ENCODE measurements around the gene CACNA1B. TPM values are rescaled to one million over a fixed set of nuclear protein-coding genes. Genes with fewer than 3 reads are reported as not detected.

The CACNA1B gene
- total RNA-seq, 1 donor from 2014 or later = under 0.01 TPM

DNA sequence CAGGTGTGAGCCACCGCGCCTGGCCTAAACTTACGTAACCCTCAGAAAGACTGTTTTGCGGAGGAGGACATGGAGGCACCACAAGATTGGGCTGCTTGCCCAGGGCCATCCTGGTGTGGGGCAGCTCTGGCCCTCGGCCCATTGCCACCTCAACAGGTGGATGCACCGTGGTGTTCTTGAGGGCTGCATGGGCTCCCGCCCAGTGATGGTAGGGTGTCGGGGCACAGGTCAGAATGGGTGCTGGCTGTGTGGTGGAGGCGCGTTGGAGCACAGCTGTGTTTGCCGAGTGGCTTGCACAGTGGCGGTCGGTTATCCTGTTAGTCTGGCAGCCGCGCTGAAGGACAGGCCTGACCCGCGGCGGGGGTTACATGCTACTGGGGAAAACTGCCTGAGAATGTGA, 196.9 kb downstream of the CACNA1B start:
- H3K4me3 ChIP-seq (ENCODE audit: low read length in 3 of 3) = no peak overlapping the region
- peaks cover 23 to 33% (median 32%) of the 10 kb centered on the region in 3 donors for H3K27me3 ChIP-seq (ENCODE audit: control insufficient read depth in 3 of 3, insufficient read depth in 3 of 3, low read length in 3 of 3)
- no peaks in the 10 kb centered on the region for H3K9me3 ChIP-seq (ENCODE audit: control insufficient read depth in 3 of 3, low read length in 3 of 3)
- no peak overlapping the region for H3K9ac ChIP-seq (ENCODE audit: low read depth in 1 of 3, low read length in 3 of 3)
- no peaks in the 10 kb centered on the region for H3K36me3 ChIP-seq (ENCODE audit: control insufficient read depth in 3 of 3, insufficient read depth in 3 of 3, low read length in 3 of 3)
- H3K27ac ChIP-seq (ENCODE audit: low read depth, low read length) = no peak overlapping the region
- no peaks in the 10 kb centered on the region for H3K4me1 ChIP-seq (ENCODE audit: control insufficient read depth in 3 of 3, insufficient read depth in 3 of 3, low read length in 3 of 3)

DNA sequence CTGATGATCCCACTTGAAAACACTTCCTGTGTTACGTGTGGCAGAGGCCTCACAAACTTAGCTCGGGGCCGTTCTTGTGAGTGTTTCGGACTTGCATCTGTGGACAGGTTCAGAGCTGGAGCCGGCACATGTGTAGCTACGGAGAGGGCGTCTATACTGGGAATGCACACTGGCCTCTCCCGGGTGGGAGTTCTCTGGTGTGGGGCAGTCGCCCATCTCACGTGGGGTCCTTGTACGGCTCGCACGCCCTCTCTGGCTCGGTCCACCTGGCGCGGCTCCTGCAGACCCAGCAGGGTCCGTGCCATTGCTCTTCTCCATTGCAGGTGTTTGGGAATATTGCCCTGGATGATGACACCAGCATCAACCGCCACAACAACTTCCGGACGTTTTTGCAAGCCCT, 197.9 kb downstream of the CACNA1B start:
- H3K27me3 ChIP-seq (ENCODE audit: control insufficient read depth in 3 of 3, insufficient read depth in 3 of 3, low read length in 3 of 3) = peaks cover 23 to 35% (median 23%) of the 10 kb centered on the region in 3 donors
- H3K4me3 ChIP-seq (ENCODE audit: low read length in 3 of 3) = no peak overlapping the region
- H3K4me1 ChIP-seq (ENCODE audit: control insufficient read depth in 3 of 3, insufficient read depth in 3 of 3, low read length in 3 of 3) = no peaks in the 10 kb centered on the region
- H3K36me3 ChIP-seq (ENCODE audit: control insufficient read depth in 3 of 3, insufficient read depth in 3 of 3, low read length in 3 of 3) = no peaks in the 10 kb centered on the region
- H3K9ac ChIP-seq (ENCODE audit: low read depth in 1 of 3, low read length in 3 of 3) = no peak overlapping the region
- H3K27ac ChIP-seq (ENCODE audit: low read depth, low read length) = no peak overlapping the region
- no peaks in the 10 kb centered on the region for H3K9me3 ChIP-seq (ENCODE audit: control insufficient read depth in 3 of 3, low read length in 3 of 3)

- no peak overlapping the region for H3K27ac ChIP-seq (ENCODE audit: low read depth, low read length)
- H3K36me3 ChIP-seq (ENCODE audit: control insufficient read depth in 3 of 3, insufficient read depth in 3 of 3, low read length in 3 of 3) = no peaks in the 10 kb centered on the region
- H3K4me1 ChIP-seq (ENCODE audit: control insufficient read depth in 3 of 3, insufficient read depth in 3 of 3, low read length in 3 of 3) = no peaks in the 10 kb centered on the region
- H3K9me3 ChIP-seq (ENCODE audit: control insufficient read depth in 3 of 3, low read length in 3 of 3) = no peaks in the 10 kb centered on the region
- H3K27me3 ChIP-seq (ENCODE audit: control insufficient read depth in 3 of 3, insufficient read depth in 3 of 3, low read length in 3 of 3) = peaks cover 17 to 32% (median 23%) of the 10 kb centered on the region in 3 donors
- H3K9ac ChIP-seq (ENCODE audit: low read depth in 1 of 3, low read length in 3 of 3) = no peak overlapping the region
- H3K4me3 ChIP-seq (ENCODE audit: low read length in 3 of 3) = no peak overlapping the region
These were observed 198.5 kb downstream of the CACNA1B start for GRCh38 chr9:138075961-138076649.

GRCh38 chr9:138076650-138077009, 199.0 kb downstream of the CACNA1B start:
- Histone ChIP-seq H3K9me3 (ENCODE audit: control insufficient read depth in 3 of 3, low read length in 3 of 3) (no peaks in the 10 kb centered on the region), H3K36me3 (ENCODE audit: control insufficient read depth in 3 of 3, insufficient read depth in 3 of 3, low read length in 3 of 3) (no peaks in the 10 kb centered on the region), H3K27ac (ENCODE audit: low read depth, low read length) (no peak overlapping the region), H3K27me3 (ENCODE audit: control insufficient read depth in 3 of 3, insufficient read depth in 3 of 3, low read length in 3 of 3) (peaks cover 15 to 33% (median 23%) of the 10 kb centered on the region in 3 donors), H3K4me1 (ENCODE audit: control insufficient read depth in 3 of 3, insufficient read depth in 3 of 3, low read length in 3 of 3) (no peaks in the 10 kb centered on the region), H3K4me3 (ENCODE audit: low read length in 3 of 3) (no peak overlapping the region), H3K9ac (ENCODE audit: low read depth in 1 of 3, low read length in 3 of 3) (no peak overlapping the region)

- Histone ChIP-seq H3K27ac (ENCODE audit: low read depth, low read length) (no peak overlapping the region), H3K36me3 (ENCODE audit: control insufficient read depth in 3 of 3, insufficient read depth in 3 of 3, low read length in 3 of 3) (no peaks in the 10 kb centered on the region), H3K9me3 (ENCODE audit: control insufficient read depth in 3 of 3, low read length in 3 of 3) (no peaks in the 10 kb centered on the region), H3K4me3 (ENCODE audit: low read length in 3 of 3) (no peak overlapping the region), H3K4me1 (ENCODE audit: control insufficient read depth in 3 of 3, insufficient read depth in 3 of 3, low read length in 3 of 3) (no peaks in the 10 kb centered on the region), H3K27me3 (ENCODE audit: control insufficient read depth in 3 of 3, insufficient read depth in 3 of 3, low read length in 3 of 3) (peaks cover 14 to 31% (median 19%) of the 10 kb centered on the region in 3 donors), H3K9ac (ENCODE audit: low read depth in 1 of 3, low read length in 3 of 3) (no peak overlapping the region)
These were observed 199.5 kb downstream of the CACNA1B start for GRCh38 chr9:138077126-138077525.

- no peak overlapping the region for H3K4me3 ChIP-seq (ENCODE audit: low read length in 3 of 3)
- peaks cover 12 to 22% (median 14%) of the 10 kb centered on the region in 3 donors for H3K27me3 ChIP-seq (ENCODE audit: control insufficient read depth in 3 of 3, insufficient read depth in 3 of 3, low read length in 3 of 3)
- no peak overlapping the region for H3K9ac ChIP-seq (ENCODE audit: low read depth in 1 of 3, low read length in 3 of 3)
- no peaks in the 10 kb centered on the region for H3K9me3 ChIP-seq (ENCODE audit: control insufficient read depth in 3 of 3, low read length in 3 of 3)
- H3K36me3 ChIP-seq (ENCODE audit: control insufficient read depth in 3 of 3, insufficient read depth in 3 of 3, low read length in 3 of 3) = no peaks in the 10 kb centered on the region
- H3K27ac ChIP-seq (ENCODE audit: low read depth, low read length) = no peak overlapping the region
- H3K4me1 ChIP-seq (ENCODE audit: control insufficient read depth in 3 of 3, insufficient read depth in 3 of 3, low read length in 3 of 3) = no peaks in the 10 kb centered on the region
These were observed 200.4 kb downstream of the CACNA1B start for GRCh38 chr9:138077898-138078540.

- Histone ChIP-seq H3K9ac (ENCODE audit: low read depth in 1 of 3, low read length in 3 of 3) (no peak overlapping the region), H3K27me3 (ENCODE audit: control insufficient read depth in 3 of 3, insufficient read depth in 3 of 3, low read length in 3 of 3) (peaks cover 9 to 24% (median 18%) of the 10 kb centered on the region in 3 donors), H3K36me3 (ENCODE audit: control insufficient read depth in 3 of 3, insufficient read depth in 3 of 3, low read length in 3 of 3) (no peaks in the 10 kb centered on the region), H3K27ac (ENCODE audit: low read depth, low read length) (no peak overlapping the region), H3K4me3 (ENCODE audit: low read length in 3 of 3) (no peak overlapping the region), H3K4me1 (ENCODE audit: control insufficient read depth in 3 of 3, insufficient read depth in 3 of 3, low read length in 3 of 3) (no peaks in the 10 kb centered on the region), H3K9me3 (ENCODE audit: control insufficient read depth in 3 of 3, low read length in 3 of 3) (no peaks in the 10 kb centered on the region)
These were observed 201.3 kb downstream of the CACNA1B start for GRCh38 chr9:138078846-138079245.

- H3K27ac ChIP-seq (ENCODE audit: low read depth, low read length) = no peak overlapping the region
These were observed 203.4 kb downstream of the CACNA1B start for GRCh38 chr9:138080979-138081378.

DNA sequence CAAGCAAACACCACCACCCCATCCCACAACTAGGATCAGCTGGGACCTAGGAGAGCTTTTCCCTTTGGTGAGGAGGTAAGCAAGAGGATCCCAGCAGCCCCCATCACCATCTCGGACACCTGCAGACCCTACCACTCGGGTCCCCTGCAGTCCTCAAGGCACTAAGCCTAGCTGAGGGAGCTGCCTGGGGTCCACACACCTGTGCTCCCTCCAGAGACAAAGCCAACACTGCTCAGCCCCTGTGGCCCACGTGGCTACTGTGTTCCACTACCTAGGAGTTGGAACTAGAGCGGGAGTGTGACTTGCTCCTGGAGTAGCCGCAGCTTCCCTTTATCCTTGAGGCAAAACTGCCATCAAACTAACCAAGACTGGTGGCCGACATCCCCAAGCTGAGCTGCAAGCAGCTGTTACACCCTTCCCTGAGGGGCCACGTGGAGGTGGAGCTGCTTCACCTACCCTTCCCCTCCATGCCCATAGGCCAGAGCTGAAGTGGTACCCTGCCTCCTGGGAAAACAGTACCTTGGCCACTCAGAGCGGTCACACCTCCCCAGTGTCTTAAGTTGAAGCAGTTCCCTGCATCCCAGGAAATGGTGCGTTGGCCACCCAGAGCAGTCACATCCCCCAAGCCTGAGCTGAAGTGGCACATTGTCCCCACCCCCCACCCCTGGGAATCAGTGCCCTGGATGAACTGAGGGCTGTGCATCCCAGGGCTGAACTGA, 205.5 kb downstream of the CACNA1B start:
- Histone ChIP-seq H3K9ac (ENCODE audit: low read depth in 1 of 3, low read length in 3 of 3) (no peak overlapping the region), H3K9me3 (ENCODE audit: control insufficient read depth in 3 of 3, low read length in 3 of 3) (peaks cover 0 to 5% (median 0%) of the 10 kb centered on the region in 3 donors), H3K36me3 (ENCODE audit: control insufficient read depth in 3 of 3, insufficient read depth in 3 of 3, low read length in 3 of 3) (no peaks in the 10 kb centered on the region), H3K4me1 (ENCODE audit: control insufficient read depth in 3 of 3, insufficient read depth in 3 of 3, low read length in 3 of 3) (no peaks in the 10 kb centered on the region), H3K27ac (ENCODE audit: low read depth, low read length) (no peak overlapping the region), H3K4me3 (ENCODE audit: low read length in 3 of 3) (no peak overlapping the region), H3K27me3 (ENCODE audit: control insufficient read depth in 3 of 3, insufficient read depth in 3 of 3, low read length in 3 of 3) (peaks cover 1 to 14% (median 12%) of the 10 kb centered on the region in 3 donors)

More at GRCh38 chr9:138080979-138081378, 203.4 kb downstream of the CACNA1B start:
- Histone ChIP-seq H3K36me3 (ENCODE audit: control insufficient read depth in 3 of 3, insufficient read depth in 3 of 3, low read length in 3 of 3) (no peaks in the 10 kb centered on the region), H3K9ac (ENCODE audit: low read depth in 1 of 3, low read length in 3 of 3) (no peak overlapping the region), H3K4me3 (ENCODE audit: low read length in 3 of 3) (no peak overlapping the region), H3K9me3 (ENCODE audit: control insufficient read depth in 3 of 3, low read length in 3 of 3) (peaks cover 0 to 2% (median 0%) of the 10 kb centered on the region in 3 donors), H3K27me3 (ENCODE audit: control insufficient read depth in 3 of 3, insufficient read depth in 3 of 3, low read length in 3 of 3) (peaks cover 9 to 24% (median 15%) of the 10 kb centered on the region in 3 donors), H3K4me1 (ENCODE audit: control insufficient read depth in 3 of 3, insufficient read depth in 3 of 3, low read length in 3 of 3) (no peaks in the 10 kb centered on the region)

DNA sequence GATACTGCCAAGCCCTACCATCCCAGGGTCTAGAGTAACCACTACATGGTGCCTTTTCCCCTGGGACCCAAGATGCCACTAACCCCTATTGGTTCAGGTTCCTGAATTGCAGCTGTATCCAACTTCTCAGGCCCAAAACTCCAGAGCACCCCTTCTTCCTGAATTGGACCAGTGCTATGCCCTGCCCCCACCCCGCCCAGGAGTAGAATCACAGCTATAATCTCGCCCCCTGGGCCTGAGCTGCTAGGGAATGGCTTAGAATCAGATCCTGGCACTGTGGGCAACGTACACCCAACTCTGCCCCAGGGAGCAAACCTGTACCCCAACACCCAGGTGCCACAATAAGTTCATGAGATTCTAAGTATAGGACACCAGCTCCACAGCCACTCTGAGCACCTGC, 206.3 kb downstream of the CACNA1B start:
- no peak overlapping the region for H3K27ac ChIP-seq (ENCODE audit: low read depth, low read length)
- no peaks in the 10 kb centered on the region for H3K4me1 ChIP-seq (ENCODE audit: control insufficient read depth in 3 of 3, insufficient read depth in 3 of 3, low read length in 3 of 3)
- peaks cover 0 to 9% (median 8%) of the 10 kb centered on the region in 3 donors for H3K27me3 ChIP-seq (ENCODE audit: control insufficient read depth in 3 of 3, insufficient read depth in 3 of 3, low read length in 3 of 3)
- H3K4me3 ChIP-seq (ENCODE audit: low read length in 3 of 3) = no peak overlapping the region
- H3K9me3 ChIP-seq (ENCODE audit: control insufficient read depth in 3 of 3, low read length in 3 of 3) = peaks cover 0 to 5% (median 0%) of the 10 kb centered on the region in 3 donors
- no peak overlapping the region for H3K9ac ChIP-seq (ENCODE audit: low read depth in 1 of 3, low read length in 3 of 3)
- no peaks in the 10 kb centered on the region for H3K36me3 ChIP-seq (ENCODE audit: control insufficient read depth in 3 of 3, insufficient read depth in 3 of 3, low read length in 3 of 3)

All from skeletal muscle tissue (tissue), 4 donors.